WTC11 (cell line): ENCODE data around the gene OR52K2. TPM values are rescaled to one million over a fixed set of nuclear protein-coding genes. Genes with fewer than 3 reads are reported as not detected.

Experiments
- ATAC-seq: fragments of 200-7000 bp; cut with Tn5 transposase; 2 replicates; pipeline ENCODE4 v1.10.0; 2021; ENCODE audit warnings: mild to moderate bottlenecking, moderate library complexity
- CTCF ChIA-PET: fragments of 300-600 bp; sonication (Branson Sonifier 250); formaldehyde crosslinking; loops from one replicate; lab custom pipeline; 2021; ENCODE audit warnings: antibody characterized with exemption; lab: Charles Lee
- POLR2A ChIA-PET: fragments of 350-600 bp; sonication (Branson Sonifier 250); formaldehyde crosslinking; loops from one replicate; lab custom pipeline; 2021; ENCODE audit warnings: antibody characterized with exemption; lab: Charles Lee
- DNase-seq: peaks from one replicate; pipeline ENCODE4 v3.0.0; 2021; ENCODE audit warnings: low spot score
- H3K27ac Mint-ChIP-seq: 2 replicates; pipeline ENCODE4 v1.8.0; 2021; ENCODE audit warnings: mixed read lengths
- H3K27me3 Mint-ChIP-seq: 2 replicates; pipeline ENCODE4 v1.8.0; 2021; ENCODE audit warnings: low read depth, mild to moderate bottlenecking, moderate library complexity, mixed read lengths
- H3K36me3 Mint-ChIP-seq: 2 replicates; pipeline ENCODE4 v1.8.0; 2021; ENCODE audit warnings: mixed read lengths
- H3K4me1 Mint-ChIP-seq: 2 replicates; pipeline ENCODE4 v1.8.0; 2022; ENCODE audit warnings: mixed read lengths
- H3K4me3 Mint-ChIP-seq: 2 replicates; pipeline ENCODE4 v1.8.0; 2021; ENCODE audit warnings: mild to moderate bottlenecking, moderate library complexity, mixed read lengths
- H3K9me3 Mint-ChIP-seq: 2 replicates; pipeline ENCODE4 v1.8.0; 2021; ENCODE audit warnings: mixed read lengths
- CREM ChIP-seq: sonication (generic); formaldehyde crosslinking; IDR thresholded peaks from 2 replicates; pipeline ENCODE4 v1.8.1; 2022; ENCODE audit warnings: mild to moderate bottlenecking, missing genetic modification reagents, moderate library complexity
- ESRRA ChIP-seq: sonication (generic); formaldehyde crosslinking; IDR thresholded peaks from 2 replicates; pipeline ENCODE4 v1.8.1; 2022; ENCODE audit warnings: mild to moderate bottlenecking, missing genetic modification reagents, borderline replicate concordance
- ETV6 ChIP-seq: sonication (generic); formaldehyde crosslinking; IDR thresholded peaks from 2 replicates; pipeline ENCODE4 v1.8.1; 2022; ENCODE audit warnings: mild to moderate bottlenecking, missing genetic modification reagents
- FOXJ3 ChIP-seq: sonication (generic); formaldehyde crosslinking; IDR thresholded peaks from 2 replicates; pipeline ENCODE4 v1.9.0; 2021; ENCODE audit warnings: missing genetic modification reagents, mild to moderate bottlenecking, borderline replicate concordance
- HMGA2 ChIP-seq: fragments of 250-450 bp; sonication (Bioruptor Pico); IDR thresholded peaks from 2 replicates; pipeline ENCODE4 v1.4.0; 2021; ENCODE audit warnings: mild to moderate bottlenecking, moderate library complexity
- IRF2 ChIP-seq: sonication (generic); formaldehyde crosslinking; IDR thresholded peaks from 2 replicates; pipeline ENCODE4 v1.8.0; 2022; ENCODE audit warnings: low read depth, missing genetic modification reagents, borderline replicate concordance
- MYBL2 ChIP-seq: sonication (generic); formaldehyde crosslinking; IDR thresholded peaks from 2 replicates; pipeline ENCODE4 v1.8.1; 2023; ENCODE audit warnings: mild to moderate bottlenecking, moderate library complexity, missing genetic modification reagents
- NR3C1 ChIP-seq: sonication (generic); formaldehyde crosslinking; conservative IDR thresholded peaks from 2 replicates; pipeline ENCODE4 v1.8.1; 2023; ENCODE audit warnings: low read depth, mild to moderate bottlenecking, missing genetic modification reagents
- RORB ChIP-seq: fragments of 250-450 bp; sonication (Bioruptor Pico); IDR thresholded peaks from 2 replicates; pipeline ENCODE4 v1.9.0; 2021; ENCODE audit warnings: mild to moderate bottlenecking
- TEAD1 ChIP-seq: sonication (generic); formaldehyde crosslinking; IDR thresholded peaks from 2 replicates; pipeline ENCODE4 v1.8.0; 2022; ENCODE audit warnings: mild to moderate bottlenecking, missing genetic modification reagents
- TP53 ChIP-seq: sonication (generic); formaldehyde crosslinking; IDR thresholded peaks from 2 replicates; pipeline ENCODE4 v1.8.1; 2023; ENCODE audit warnings: mild to moderate bottlenecking, missing genetic modification reagents
- total RNA-seq: library from RNA; stranded (reverse); gene quantifications from 3 replicates; pipeline ENCODE4 v1.2.3, GENCODE V29; 2021
- TF ChIP-seq, protein P1 (sequence below): sonication (generic); formaldehyde crosslinking; IDR thresholded peaks from 2 replicates; pipeline ENCODE4 v1.8.1; 2022; ENCODE audit warnings: low read depth, mild to moderate bottlenecking, moderate library complexity, missing genetic modification reagents, borderline replicate concordance
- TF ChIP-seq, protein P2 (sequence below): sonication (generic); formaldehyde crosslinking; IDR thresholded peaks from 2 replicates; pipeline ENCODE4 v1.8.0; 2023; ENCODE audit warnings: mild to moderate bottlenecking, missing genetic modification reagents
- TF ChIP-seq, protein P3 (sequence below): sonication (generic); formaldehyde crosslinking; IDR thresholded peaks from 2 replicates; pipeline ENCODE4 v1.8.1; 2022; ENCODE audit warnings: low read depth, missing genetic modification reagents, borderline replicate concordance
- TF ChIP-seq, protein P4 (sequence below): fragments of 200-600 bp; IDR thresholded peaks from 2 replicates; pipeline ENCODE4 v1.8.0; 2022; ENCODE audit warnings: antibody characterized with exemption
- TF ChIP-seq, protein P5 (sequence below): sonication (generic); formaldehyde crosslinking; IDR thresholded peaks from 2 replicates; pipeline ENCODE4 v1.8.1; 2023; ENCODE audit warnings: mild to moderate bottlenecking, missing genetic modification reagents, moderate library complexity
- TF ChIP-seq, protein P6 (sequence below): sonication (generic); formaldehyde crosslinking; IDR thresholded peaks from 2 replicates; pipeline ENCODE4 v1.8.0; 2022; ENCODE audit warnings: mild to moderate bottlenecking, missing genetic modification reagents
- TF ChIP-seq, protein P7 (sequence below): sonication (generic); formaldehyde crosslinking; IDR thresholded peaks from 2 replicates; pipeline ENCODE4 v1.8.1; 2022; ENCODE audit warnings: mild to moderate bottlenecking, missing genetic modification reagents, moderate library complexity, borderline replicate concordance
- TF ChIP-seq, protein P8 (sequence below): fragments of 250-450 bp; sonication (Bioruptor Pico); IDR thresholded peaks from 2 replicates; pipeline ENCODE4 v1.9.0; 2021; ENCODE audit warnings: mild to moderate bottlenecking
- TF ChIP-seq, protein P9 (sequence below): sonication (generic); formaldehyde crosslinking; IDR thresholded peaks from 2 replicates; pipeline ENCODE4 v1.8.0; 2022; ENCODE audit warnings: mild to moderate bottlenecking, missing genetic modification reagents

Gene OR52K2
- total RNA-seq, 1 experiment from 2014 or later = not detected

DNA sequence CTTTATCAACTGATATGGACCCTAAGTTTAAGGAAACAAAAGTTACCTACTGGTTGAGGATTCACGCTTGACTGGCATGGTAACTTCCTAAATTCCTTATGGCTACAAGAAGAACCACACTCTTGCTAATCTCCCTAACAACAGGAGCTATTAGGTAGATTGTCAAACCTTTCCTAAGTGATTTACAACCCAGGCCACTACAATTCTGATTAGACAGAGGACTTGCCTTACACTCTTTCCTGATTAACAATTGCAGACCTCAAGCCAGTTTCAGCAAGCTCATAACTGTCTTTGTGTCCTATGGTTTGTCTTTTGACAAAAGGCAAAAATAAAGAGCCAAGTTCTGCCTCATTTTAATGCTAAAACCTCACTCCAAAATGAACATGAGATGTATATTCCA, 16.3 kb downstream of the OR52K2 start:
- CTCF ChIA-PET = no interaction called here
- Mint-ChIP-seq H3K27me3 (no peaks in the 10 kb centered on the region; the same call in 1 of the 2 replicates), H3K4me1 (peaks cover 38% of the 10 kb centered on the region), H3K4me3 (no peak overlapping the region), H3K27ac (peak overlapping the region; percentile 83; the same call in 1 of the 2 replicates), H3K9me3 (peaks cover 48% of the 10 kb centered on the region), H3K36me3 (peaks cover 38% of the 10 kb centered on the region)
- ATAC-seq (peak; percentile 34), DNase-seq (no peak)
- TF ChIP-seq FOXJ3 = no peak
- TF ChIP-seq, protein P1, sequence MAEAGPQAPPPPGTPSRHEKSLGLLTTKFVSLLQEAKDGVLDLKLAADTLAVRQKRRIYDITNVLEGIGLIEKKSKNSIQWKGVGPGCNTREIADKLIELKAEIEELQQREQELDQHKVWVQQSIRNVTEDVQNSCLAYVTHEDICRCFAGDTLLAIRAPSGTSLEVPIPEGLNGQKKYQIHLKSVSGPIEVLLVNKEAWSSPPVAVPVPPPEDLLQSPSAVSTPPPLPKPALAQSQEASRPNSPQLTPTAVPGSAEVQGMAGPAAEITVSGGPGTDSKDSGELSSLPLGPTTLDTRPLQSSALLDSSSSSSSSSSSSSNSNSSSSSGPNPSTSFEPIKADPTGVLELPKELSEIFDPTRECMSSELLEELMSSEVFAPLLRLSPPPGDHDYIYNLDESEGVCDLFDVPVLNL (CRISPR knock-in tag) = no peak
- POLR2A ChIA-PET = no interaction called here

DNA sequence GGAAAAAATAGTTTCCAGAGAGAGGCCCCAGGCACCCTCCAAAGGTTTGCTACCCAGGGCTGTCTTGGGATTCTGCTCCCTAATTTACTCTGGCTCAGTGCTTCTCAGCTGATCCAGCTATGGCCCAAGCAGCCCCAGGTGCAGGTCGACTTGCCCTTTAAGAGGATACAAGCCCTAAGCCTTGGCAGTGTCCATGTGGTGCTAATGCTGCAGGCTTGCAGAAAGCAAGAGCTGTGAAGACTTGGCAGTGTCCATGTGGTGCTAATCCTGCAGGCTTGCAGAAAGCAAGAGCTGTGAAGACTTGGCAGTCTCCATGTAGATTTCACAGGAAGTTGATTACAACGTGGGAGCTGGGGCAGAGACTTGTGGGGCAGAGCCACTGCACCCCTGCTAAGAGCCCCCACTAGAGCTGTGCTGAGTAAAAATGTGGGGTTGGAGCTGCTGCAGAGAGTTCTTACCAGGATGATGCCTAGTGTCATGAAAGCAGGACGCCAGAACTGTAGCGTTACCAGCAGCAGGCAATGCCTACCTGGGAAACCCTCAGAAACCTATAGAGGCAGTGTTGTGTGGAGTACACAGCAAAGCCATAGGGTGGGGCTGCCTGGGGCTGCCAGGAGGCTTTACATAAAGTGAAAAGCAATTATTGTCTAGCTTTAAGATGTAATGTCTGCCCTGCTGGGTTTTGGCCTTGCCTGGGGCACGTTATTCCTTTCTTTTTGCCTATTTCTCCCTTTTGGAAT, 17.2 kb downstream of the OR52K2 start:
- ChIA-PET CTCF (interaction anchor here (0.8 to 1.9 kb wide), 2 partner anchors 73 to 279 kb away, joined by 3 to 11 read pairs; partner anchors contain the start of gene TRIM21), POLR2A (no interaction called here)
- Mint-ChIP-seq H3K36me3 (peaks cover 38% of the 10 kb centered on the region), H3K27ac (peak overlapping the region; percentile 46), H3K27me3 (no peaks in the 10 kb centered on the region; the same call in 1 of the 2 replicates), H3K4me1 (peaks cover 38% of the 10 kb centered on the region), H3K4me3 (no peak overlapping the region), H3K9me3 (peaks cover 54% of the 10 kb centered on the region)
- DNase-seq (peak; percentile 20), ATAC-seq (peak; percentile 83)
- TF ChIP-seq, protein P2, sequence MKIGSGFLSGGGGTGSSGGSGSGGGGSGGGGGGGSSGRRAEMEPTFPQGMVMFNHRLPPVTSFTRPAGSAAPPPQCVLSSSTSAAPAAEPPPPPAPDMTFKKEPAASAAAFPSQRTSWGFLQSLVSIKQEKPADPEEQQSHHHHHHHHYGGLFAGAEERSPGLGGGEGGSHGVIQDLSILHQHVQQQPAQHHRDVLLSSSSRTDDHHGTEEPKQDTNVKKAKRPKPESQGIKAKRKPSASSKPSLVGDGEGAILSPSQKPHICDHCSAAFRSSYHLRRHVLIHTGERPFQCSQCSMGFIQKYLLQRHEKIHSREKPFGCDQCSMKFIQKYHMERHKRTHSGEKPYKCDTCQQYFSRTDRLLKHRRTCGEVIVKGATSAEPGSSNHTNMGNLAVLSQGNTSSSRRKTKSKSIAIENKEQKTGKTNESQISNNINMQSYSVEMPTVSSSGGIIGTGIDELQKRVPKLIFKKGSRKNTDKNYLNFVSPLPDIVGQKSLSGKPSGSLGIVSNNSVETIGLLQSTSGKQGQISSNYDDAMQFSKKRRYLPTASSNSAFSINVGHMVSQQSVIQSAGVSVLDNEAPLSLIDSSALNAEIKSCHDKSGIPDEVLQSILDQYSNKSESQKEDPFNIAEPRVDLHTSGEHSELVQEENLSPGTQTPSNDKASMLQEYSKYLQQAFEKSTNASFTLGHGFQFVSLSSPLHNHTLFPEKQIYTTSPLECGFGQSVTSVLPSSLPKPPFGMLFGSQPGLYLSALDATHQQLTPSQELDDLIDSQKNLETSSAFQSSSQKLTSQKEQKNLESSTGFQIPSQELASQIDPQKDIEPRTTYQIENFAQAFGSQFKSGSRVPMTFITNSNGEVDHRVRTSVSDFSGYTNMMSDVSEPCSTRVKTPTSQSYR (CRISPR knock-in tag) = no peak
- TF ChIP-seq, protein P3, sequence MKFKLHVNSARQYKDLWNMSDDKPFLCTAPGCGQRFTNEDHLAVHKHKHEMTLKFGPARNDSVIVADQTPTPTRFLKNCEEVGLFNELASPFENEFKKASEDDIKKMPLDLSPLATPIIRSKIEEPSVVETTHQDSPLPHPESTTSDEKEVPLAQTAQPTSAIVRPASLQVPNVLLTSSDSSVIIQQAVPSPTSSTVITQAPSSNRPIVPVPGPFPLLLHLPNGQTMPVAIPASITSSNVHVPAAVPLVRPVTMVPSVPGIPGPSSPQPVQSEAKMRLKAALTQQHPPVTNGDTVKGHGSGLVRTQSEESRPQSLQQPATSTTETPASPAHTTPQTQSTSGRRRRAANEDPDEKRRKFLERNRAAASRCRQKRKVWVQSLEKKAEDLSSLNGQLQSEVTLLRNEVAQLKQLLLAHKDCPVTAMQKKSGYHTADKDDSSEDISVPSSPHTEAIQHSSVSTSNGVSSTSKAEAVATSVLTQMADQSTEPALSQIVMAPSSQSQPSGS (CRISPR knock-in tag) = no peak
- TF ChIP-seq, protein P4, sequence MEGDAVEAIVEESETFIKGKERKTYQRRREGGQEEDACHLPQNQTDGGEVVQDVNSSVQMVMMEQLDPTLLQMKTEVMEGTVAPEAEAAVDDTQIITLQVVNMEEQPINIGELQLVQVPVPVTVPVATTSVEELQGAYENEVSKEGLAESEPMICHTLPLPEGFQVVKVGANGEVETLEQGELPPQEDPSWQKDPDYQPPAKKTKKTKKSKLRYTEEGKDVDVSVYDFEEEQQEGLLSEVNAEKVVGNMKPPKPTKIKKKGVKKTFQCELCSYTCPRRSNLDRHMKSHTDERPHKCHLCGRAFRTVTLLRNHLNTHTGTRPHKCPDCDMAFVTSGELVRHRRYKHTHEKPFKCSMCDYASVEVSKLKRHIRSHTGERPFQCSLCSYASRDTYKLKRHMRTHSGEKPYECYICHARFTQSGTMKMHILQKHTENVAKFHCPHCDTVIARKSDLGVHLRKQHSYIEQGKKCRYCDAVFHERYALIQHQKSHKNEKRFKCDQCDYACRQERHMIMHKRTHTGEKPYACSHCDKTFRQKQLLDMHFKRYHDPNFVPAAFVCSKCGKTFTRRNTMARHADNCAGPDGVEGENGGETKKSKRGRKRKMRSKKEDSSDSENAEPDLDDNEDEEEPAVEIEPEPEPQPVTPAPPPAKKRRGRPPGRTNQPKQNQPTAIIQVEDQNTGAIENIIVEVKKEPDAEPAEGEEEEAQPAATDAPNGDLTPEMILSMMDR = no peak
- TF ChIP-seq NR3C1 = no peak
- TF ChIP-seq HMGA2 (CRISPR knock-in tag) = no peak
- no peak for TF ChIP-seq CREM (CRISPR knock-in tag)
- TF ChIP-seq, protein P5, sequence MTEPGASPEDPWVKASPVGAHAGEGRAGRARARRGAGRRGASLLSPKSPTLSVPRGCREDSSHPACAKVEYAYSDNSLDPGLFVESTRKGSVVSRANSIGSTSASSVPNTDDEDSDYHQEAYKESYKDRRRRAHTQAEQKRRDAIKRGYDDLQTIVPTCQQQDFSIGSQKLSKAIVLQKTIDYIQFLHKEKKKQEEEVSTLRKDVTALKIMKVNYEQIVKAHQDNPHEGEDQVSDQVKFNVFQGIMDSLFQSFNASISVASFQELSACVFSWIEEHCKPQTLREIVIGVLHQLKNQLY (CRISPR knock-in tag) = no peak
- TF ChIP-seq TP53 (CRISPR knock-in tag) = no peak
- no peak for TF ChIP-seq MYBL2
- TF ChIP-seq ESRRA (CRISPR knock-in tag) = no peak
- TF ChIP-seq, protein P6, sequence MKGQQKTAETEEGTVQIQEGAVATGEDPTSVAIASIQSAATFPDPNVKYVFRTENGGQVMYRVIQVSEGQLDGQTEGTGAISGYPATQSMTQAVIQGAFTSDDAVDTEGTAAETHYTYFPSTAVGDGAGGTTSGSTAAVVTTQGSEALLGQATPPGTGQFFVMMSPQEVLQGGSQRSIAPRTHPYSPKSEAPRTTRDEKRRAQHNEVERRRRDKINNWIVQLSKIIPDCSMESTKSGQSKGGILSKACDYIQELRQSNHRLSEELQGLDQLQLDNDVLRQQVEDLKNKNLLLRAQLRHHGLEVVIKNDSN = no peak
- no peak for TF ChIP-seq ETV6 (CRISPR knock-in tag)
- TF ChIP-seq TEAD1 = no peak
- no peak for TF ChIP-seq IRF2 (CRISPR knock-in tag)
- TF ChIP-seq, protein P7, sequence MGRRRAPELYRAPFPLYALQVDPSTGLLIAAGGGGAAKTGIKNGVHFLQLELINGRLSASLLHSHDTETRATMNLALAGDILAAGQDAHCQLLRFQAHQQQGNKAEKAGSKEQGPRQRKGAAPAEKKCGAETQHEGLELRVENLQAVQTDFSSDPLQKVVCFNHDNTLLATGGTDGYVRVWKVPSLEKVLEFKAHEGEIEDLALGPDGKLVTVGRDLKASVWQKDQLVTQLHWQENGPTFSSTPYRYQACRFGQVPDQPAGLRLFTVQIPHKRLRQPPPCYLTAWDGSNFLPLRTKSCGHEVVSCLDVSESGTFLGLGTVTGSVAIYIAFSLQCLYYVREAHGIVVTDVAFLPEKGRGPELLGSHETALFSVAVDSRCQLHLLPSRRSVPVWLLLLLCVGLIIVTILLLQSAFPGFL (CRISPR knock-in tag) = no peak
- TF ChIP-seq, protein P8, sequence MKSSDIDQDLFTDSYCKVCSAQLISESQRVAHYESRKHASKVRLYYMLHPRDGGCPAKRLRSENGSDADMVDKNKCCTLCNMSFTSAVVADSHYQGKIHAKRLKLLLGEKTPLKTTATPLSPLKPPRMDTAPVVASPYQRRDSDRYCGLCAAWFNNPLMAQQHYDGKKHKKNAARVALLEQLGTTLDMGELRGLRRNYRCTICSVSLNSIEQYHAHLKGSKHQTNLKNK (CRISPR knock-in tag) = no peak
- TF ChIP-seq, protein P9, sequence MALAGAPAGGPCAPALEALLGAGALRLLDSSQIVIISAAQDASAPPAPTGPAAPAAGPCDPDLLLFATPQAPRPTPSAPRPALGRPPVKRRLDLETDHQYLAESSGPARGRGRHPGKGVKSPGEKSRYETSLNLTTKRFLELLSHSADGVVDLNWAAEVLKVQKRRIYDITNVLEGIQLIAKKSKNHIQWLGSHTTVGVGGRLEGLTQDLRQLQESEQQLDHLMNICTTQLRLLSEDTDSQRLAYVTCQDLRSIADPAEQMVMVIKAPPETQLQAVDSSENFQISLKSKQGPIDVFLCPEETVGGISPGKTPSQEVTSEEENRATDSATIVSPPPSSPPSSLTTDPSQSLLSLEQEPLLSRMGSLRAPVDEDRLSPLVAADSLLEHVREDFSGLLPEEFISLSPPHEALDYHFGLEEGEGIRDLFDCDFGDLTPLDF = no peak
- no peak for TF ChIP-seq RORB (CRISPR knock-in tag)
